SU-DHL-6 (cell line): ENCODE data around the gene UBL3.

Experiments
- H2AFZ ChIP-seq: fragments of 200-600 bp; sonication (generic); 2 replicates; pipeline ENCODE4 v1.6.1; 2014; ENCODE audit warnings: low read depth, mild to moderate bottlenecking, moderate library complexity, mixed read lengths, antibody characterized with exemption, low read length; ENCODE audit not compliant: severe bottlenecking
- H3F3A ChIP-seq: fragments of 200-600 bp; shearing (Covaris generic); 2 replicates; pipeline ENCODE4 v1.6.0; 2016; ENCODE audit warnings: antibody characterized with exemption, mild to moderate bottlenecking; ENCODE audit not compliant: insufficient read depth
- H3K27ac ChIP-seq: fragments of 200-600 bp; sonication (generic); 2 replicates; pipeline ENCODE4 v1.5.1; 2016; ENCODE audit warnings: low read depth, mild to moderate bottlenecking, low read length, moderate library complexity, mixed read lengths
- H3K27me3 ChIP-seq: fragments of 200-600 bp; sonication (generic), shearing (Covaris generic); 2 replicates; pipeline ENCODE4 v1.6.0; 2014; ENCODE audit warnings: mild to moderate bottlenecking, low read length
- H3K36me3 ChIP-seq: fragments of 200-600 bp; sonication (generic); 2 replicates; pipeline ENCODE4 v1.6.1; 2014; ENCODE audit warnings: mild to moderate bottlenecking, low read length, mixed read lengths
- H3K4me2 ChIP-seq: fragments of 300-600, 200-600 bp; shearing (Covaris generic), sonication (generic); 2 replicates; pipeline ENCODE4 v1.6.0; 2014; ENCODE audit warnings: low read length, low read depth, mild to moderate bottlenecking; ENCODE audit not compliant: poor library complexity, severe bottlenecking
- H3K4me3 ChIP-seq: fragments of 200-600 bp; sonication (generic); 2 replicates; pipeline ENCODE4 v1.5.1; 2014; ENCODE audit warnings: antibody characterized with exemption, low read length, mild to moderate bottlenecking, mixed read lengths; ENCODE audit not compliant: insufficient read depth, poor library complexity, severe bottlenecking
- H3K79me2 ChIP-seq: fragments of 200-600 bp; sonication (generic); 2 replicates; pipeline ENCODE4 v1.6.1; 2014; ENCODE audit warnings: mild to moderate bottlenecking, low read length, moderate library complexity; ENCODE audit not compliant: insufficient read depth
- H3K9ac ChIP-seq: fragments of 200-600 bp; sonication (generic); 2 replicates; pipeline ENCODE4 v1.7.0; 2014; ENCODE audit warnings: mild to moderate bottlenecking, low read length
- H3K9me2 ChIP-seq: fragments of 200-600 bp; sonication (generic); replicated peaks from 2 replicates; pipeline ENCODE4 v1.6.1; 2014; ENCODE audit warnings: low read length; ENCODE audit not compliant: insufficient read depth
- H3K9me3 ChIP-seq: fragments of 200-600 bp; sonication (generic); 2 replicates; pipeline ENCODE4 v1.6.1; 2014; ENCODE audit warnings: low read length, mixed read lengths; ENCODE audit not compliant: insufficient read depth
- H4K20me1 ChIP-seq: fragments of 200-600 bp; sonication (generic); 2 replicates; pipeline ENCODE4 v1.6.1; 2014; ENCODE audit warnings: low read depth, mild to moderate bottlenecking, antibody characterized with exemption, low read length, moderate library complexity, mixed read lengths
- EZH2phosphoT487 ChIP-seq: fragments of 200-600 bp; sonication (generic), shearing (Covaris generic); conservative IDR thresholded peaks from 2 replicates; pipeline ENCODE4 v1.6.1; 2018; ENCODE audit warnings: mild to moderate bottlenecking, antibody characterized with exemption, low read length, moderate library complexity, mixed read lengths
- TF ChIP-seq, protein P1 (sequence below): fragments of 200-600 bp; sonication (generic); IDR thresholded peaks from one replicate; pipeline ENCODE4 v1.5.1; 2017; ENCODE audit warnings: antibody characterized with exemption, mild to moderate bottlenecking, low read length, moderate library complexity; ENCODE audit not compliant: insufficient read depth, poor library complexity, severe bottlenecking

UBL3 gene

GRCh38 chr13:29753618-29754472 lies 96.6 kb downstream of the UBL3 start:
- no peak overlapping the region for H3K4me3 ChIP-seq
- no peaks in the 10 kb centered on the region for H3K36me3 ChIP-seq
- no peaks in the 10 kb centered on the region for H3K9me2 ChIP-seq
- no peaks in the 10 kb centered on the region for H3K27me3 ChIP-seq
- no peak overlapping the region for H3K9ac ChIP-seq
- H4K20me1 ChIP-seq, result no peaks in the 10 kb centered on the region
- no peak for TF ChIP-seq EZH2phosphoT487
- TF ChIP-seq, protein P1, sequence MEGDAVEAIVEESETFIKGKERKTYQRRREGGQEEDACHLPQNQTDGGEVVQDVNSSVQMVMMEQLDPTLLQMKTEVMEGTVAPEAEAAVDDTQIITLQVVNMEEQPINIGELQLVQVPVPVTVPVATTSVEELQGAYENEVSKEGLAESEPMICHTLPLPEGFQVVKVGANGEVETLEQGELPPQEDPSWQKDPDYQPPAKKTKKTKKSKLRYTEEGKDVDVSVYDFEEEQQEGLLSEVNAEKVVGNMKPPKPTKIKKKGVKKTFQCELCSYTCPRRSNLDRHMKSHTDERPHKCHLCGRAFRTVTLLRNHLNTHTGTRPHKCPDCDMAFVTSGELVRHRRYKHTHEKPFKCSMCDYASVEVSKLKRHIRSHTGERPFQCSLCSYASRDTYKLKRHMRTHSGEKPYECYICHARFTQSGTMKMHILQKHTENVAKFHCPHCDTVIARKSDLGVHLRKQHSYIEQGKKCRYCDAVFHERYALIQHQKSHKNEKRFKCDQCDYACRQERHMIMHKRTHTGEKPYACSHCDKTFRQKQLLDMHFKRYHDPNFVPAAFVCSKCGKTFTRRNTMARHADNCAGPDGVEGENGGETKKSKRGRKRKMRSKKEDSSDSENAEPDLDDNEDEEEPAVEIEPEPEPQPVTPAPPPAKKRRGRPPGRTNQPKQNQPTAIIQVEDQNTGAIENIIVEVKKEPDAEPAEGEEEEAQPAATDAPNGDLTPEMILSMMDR, result no peak
- no peaks in the 10 kb centered on the region for H3K9me3 ChIP-seq
- H2AFZ ChIP-seq, result no peak overlapping the region
- no peak overlapping the region for H3K27ac ChIP-seq
- no peak overlapping the region for H3K4me2 ChIP-seq
- no peaks in the 10 kb centered on the region for H3F3A ChIP-seq
- no peaks in the 10 kb centered on the region for H3K79me2 ChIP-seq

GRCh38 chr13:29752175-29752574 lies 98.2 kb downstream of the UBL3 start:
- no peak overlapping the region for H3K4me2 ChIP-seq
- TF ChIP-seq, protein P1, result no peak
- TF ChIP-seq EZH2phosphoT487, result no peak

GRCh38 chr13:29750183-29750530 lies 100.3 kb downstream of the UBL3 start:
- H3K9me3 ChIP-seq, result no peaks in the 10 kb centered on the region
- no peaks in the 10 kb centered on the region for H4K20me1 ChIP-seq
- no peak for TF ChIP-seq EZH2phosphoT487
- no peaks in the 10 kb centered on the region for H3K9me2 ChIP-seq
- no peaks in the 10 kb centered on the region for H3K27me3 ChIP-seq
- no peak overlapping the region for H3K4me2 ChIP-seq
- no peak overlapping the region for H3K27ac ChIP-seq
- H3F3A ChIP-seq, result no peaks in the 10 kb centered on the region
- H3K79me2 ChIP-seq, result no peaks in the 10 kb centered on the region
- H3K36me3 ChIP-seq, result no peaks in the 10 kb centered on the region
- no peak overlapping the region for H3K4me3 ChIP-seq
- H2AFZ ChIP-seq, result no peak overlapping the region
- H3K9ac ChIP-seq, result no peak overlapping the region

More at GRCh38 chr13:29752175-29752574, 98.2 kb downstream of the UBL3 start:
- H3K4me3 ChIP-seq, result no peak overlapping the region
- H2AFZ ChIP-seq, result no peak overlapping the region
- no peaks in the 10 kb centered on the region for H3K9me2 ChIP-seq
- no peaks in the 10 kb centered on the region for H3K27me3 ChIP-seq
- no peaks in the 10 kb centered on the region for H3F3A ChIP-seq
- no peak overlapping the region for H3K27ac ChIP-seq
- no peaks in the 10 kb centered on the region for H3K36me3 ChIP-seq
- H3K9me3 ChIP-seq, result no peaks in the 10 kb centered on the region
- H3K79me2 ChIP-seq, result no peaks in the 10 kb centered on the region
- no peak overlapping the region for H3K9ac ChIP-seq
- H4K20me1 ChIP-seq, result no peaks in the 10 kb centered on the region
